Neural crest cell (in vitro differentiated cells): ENCODE data around the gene HGD. TPM values are rescaled to one million over a fixed set of nuclear protein-coding genes. Genes with fewer than 3 reads are reported as not detected.
"Not testable (repeated sequence)": the region's sequence is repeated elsewhere in the genome, so short reads cannot be mapped to it uniquely, and the experiment has no call there.

Source experiments
- DNase-seq: peaks from one replicate; pipeline ENCODE4 v3.0.0; 2021; ENCODE audit warnings: low read depth, mixed read lengths, low spot score
- H3K27ac Mint-ChIP-seq: one replicate; pipeline ENCODE4 v1.8.0; 2021; ENCODE audit warnings: mild to moderate bottlenecking, mixed read lengths; ENCODE audit not compliant: unreplicated experiment
- H3K27me3 Mint-ChIP-seq: 2 replicates; pipeline ENCODE4 v1.8.0; 2021; ENCODE audit warnings: low read depth, mild to moderate bottlenecking, mixed read lengths
- H3K36me3 Mint-ChIP-seq: 2 replicates; pipeline ENCODE4 v1.8.0; 2021; ENCODE audit warnings: low read depth, mild to moderate bottlenecking, mixed read lengths
- H3K4me1 Mint-ChIP-seq: 2 replicates; pipeline ENCODE4 v1.8.0; 2021; ENCODE audit warnings: mixed read lengths
- H3K4me3 Mint-ChIP-seq: one replicate; pipeline ENCODE4 v1.8.0; 2021; ENCODE audit warnings: mild to moderate bottlenecking, mixed read lengths
- H3K9me3 Mint-ChIP-seq: 2 replicates; pipeline ENCODE4 v1.8.0; 2021; ENCODE audit warnings: mixed read lengths
- total RNA-seq: library from RNA; stranded (reverse); gene quantifications from 2 replicates; pipeline ENCODE4 v1.2.1, GENCODE V29; 2021
- TF ChIP-seq, protein P1 (sequence below): fragments of 200-600 bp; sonication (generic); conservative IDR thresholded peaks from 2 replicates; pipeline ENCODE4 v1.5.0; 2021; ENCODE audit warnings: antibody characterized with exemption, mild to moderate bottlenecking

The HGD gene
- total RNA-seq, 1 donor from 2014 or later = 1.2 TPM

GRCh38 chr3:120678984-120679383 lies 3.1 kb downstream of the HGD start:
- H3K27ac Mint-ChIP-seq = no peak overlapping the region
- peaks cover 46% of the 10 kb centered on the region for H3K4me1 Mint-ChIP-seq

GRCh38 chr3:120678331-120678947 lies 3.6 kb downstream of the HGD start:
- H3K27me3 Mint-ChIP-seq = no peaks in the 10 kb centered on the region
- no peak overlapping the region for H3K4me3 Mint-ChIP-seq
- H3K9me3 Mint-ChIP-seq = no peaks in the 10 kb centered on the region
- H3K4me1 Mint-ChIP-seq = peaks cover 46% of the 10 kb centered on the region
- TF ChIP-seq, protein P1, sequence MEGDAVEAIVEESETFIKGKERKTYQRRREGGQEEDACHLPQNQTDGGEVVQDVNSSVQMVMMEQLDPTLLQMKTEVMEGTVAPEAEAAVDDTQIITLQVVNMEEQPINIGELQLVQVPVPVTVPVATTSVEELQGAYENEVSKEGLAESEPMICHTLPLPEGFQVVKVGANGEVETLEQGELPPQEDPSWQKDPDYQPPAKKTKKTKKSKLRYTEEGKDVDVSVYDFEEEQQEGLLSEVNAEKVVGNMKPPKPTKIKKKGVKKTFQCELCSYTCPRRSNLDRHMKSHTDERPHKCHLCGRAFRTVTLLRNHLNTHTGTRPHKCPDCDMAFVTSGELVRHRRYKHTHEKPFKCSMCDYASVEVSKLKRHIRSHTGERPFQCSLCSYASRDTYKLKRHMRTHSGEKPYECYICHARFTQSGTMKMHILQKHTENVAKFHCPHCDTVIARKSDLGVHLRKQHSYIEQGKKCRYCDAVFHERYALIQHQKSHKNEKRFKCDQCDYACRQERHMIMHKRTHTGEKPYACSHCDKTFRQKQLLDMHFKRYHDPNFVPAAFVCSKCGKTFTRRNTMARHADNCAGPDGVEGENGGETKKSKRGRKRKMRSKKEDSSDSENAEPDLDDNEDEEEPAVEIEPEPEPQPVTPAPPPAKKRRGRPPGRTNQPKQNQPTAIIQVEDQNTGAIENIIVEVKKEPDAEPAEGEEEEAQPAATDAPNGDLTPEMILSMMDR = no peak
- H3K27ac Mint-ChIP-seq = peak overlapping the region; percentile 85
- no peak for DNase-seq
- H3K36me3 Mint-ChIP-seq = peaks cover 3% of the 10 kb centered on the region

More at GRCh38 chr3:120678984-120679383, 3.1 kb downstream of the HGD start:
- no peak overlapping the region for H3K4me3 Mint-ChIP-seq
- H3K27me3 Mint-ChIP-seq = no peaks in the 10 kb centered on the region
- H3K9me3 Mint-ChIP-seq = no peaks in the 10 kb centered on the region
- TF ChIP-seq, protein P1 = no peak
- H3K36me3 Mint-ChIP-seq = peaks cover 3% of the 10 kb centered on the region
- DNase-seq = no peak

- H3K9me3 Mint-ChIP-seq, H3K36me3 Mint-ChIP-seq, H3K27ac Mint-ChIP-seq, H3K4me3 Mint-ChIP-seq, DNase-seq, H3K27me3 Mint-ChIP-seq: not testable (repeated sequence)
- peaks cover 44% of the 10 kb centered on the region for H3K4me1 Mint-ChIP-seq
Observed at GRCh38 chr3:120677193-120677592, 4.8 kb downstream of the HGD start.

DNA sequence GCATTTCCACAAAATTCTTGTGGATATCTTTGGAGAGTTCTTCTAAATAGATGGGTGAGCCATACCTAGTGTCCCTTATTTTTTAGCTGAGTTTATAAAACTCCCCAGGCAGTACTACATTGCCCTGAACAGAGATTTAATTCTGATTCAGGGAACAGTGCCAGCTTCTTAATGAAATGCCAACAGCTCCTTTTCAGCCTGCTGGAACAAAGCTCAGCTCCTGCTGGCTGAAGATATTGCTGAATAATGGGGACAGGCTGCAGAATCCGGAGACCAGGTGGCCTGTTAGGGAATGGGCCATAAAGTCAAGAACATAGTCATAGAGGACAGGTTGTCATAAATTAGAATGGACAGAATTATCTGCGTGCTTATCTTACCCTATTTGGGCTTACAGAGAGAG lies 8.9 kb downstream of the HGD start:
- H3K27ac Mint-ChIP-seq = no peak overlapping the region
- no peaks in the 10 kb centered on the region for H3K36me3 Mint-ChIP-seq
- TF ChIP-seq, protein P1 = no peak
- peaks cover 7% of the 10 kb centered on the region for H3K4me1 Mint-ChIP-seq
- DNase-seq = no peak
- no peaks in the 10 kb centered on the region for H3K27me3 Mint-ChIP-seq
- no peak overlapping the region for H3K4me3 Mint-ChIP-seq
- no peaks in the 10 kb centered on the region for H3K9me3 Mint-ChIP-seq

GRCh38 chr3:120670576-120670975 lies 11.5 kb downstream of the HGD start:
- Mint-ChIP-seq H3K9me3 (no peaks in the 10 kb centered on the region), H3K27me3 (no peaks in the 10 kb centered on the region), H3K4me1 (no peaks in the 10 kb centered on the region), H3K27ac (no peak overlapping the region), H3K36me3 (no peaks in the 10 kb centered on the region), H3K4me3 (no peak overlapping the region)
- TF ChIP-seq, protein P1 = no peak
- no peak for DNase-seq

DNA sequence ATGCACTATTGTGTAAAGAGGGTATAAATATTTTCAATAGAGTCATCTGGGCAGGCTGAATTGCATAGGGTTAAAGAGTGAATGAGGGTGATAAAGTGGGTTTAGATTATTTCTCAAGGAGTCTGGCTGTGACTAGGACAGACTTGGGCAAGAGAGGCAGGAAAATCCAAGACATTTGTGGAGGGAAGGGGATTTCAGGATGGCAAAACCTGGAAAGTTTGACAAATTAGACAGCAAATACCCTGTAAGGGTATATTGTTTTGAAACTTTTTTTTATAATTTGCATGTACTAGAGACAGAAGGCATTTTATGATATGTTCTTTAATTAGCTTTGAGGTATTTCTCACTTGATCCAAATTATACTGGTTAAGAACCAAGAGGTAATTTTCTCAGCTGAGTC lies 17.1 kb downstream of the HGD start:
- Mint-ChIP-seq H3K4me1 (no peaks in the 10 kb centered on the region), H3K27ac (no peak overlapping the region)

More for the DNA sequence above, 17.1 kb downstream of the HGD start:
- Mint-ChIP-seq H3K9me3 (no peaks in the 10 kb centered on the region), H3K27me3 (peaks cover 11% of the 10 kb centered on the region), H3K36me3 (no peaks in the 10 kb centered on the region), H3K4me3 (no peak overlapping the region)
- TF ChIP-seq, protein P1 = no peak
- no peak for DNase-seq
